Hepatocyte (in vitro differentiated cells): ENCODE results near the gene DCAF10. TPM values are rescaled to one million over a fixed set of nuclear protein-coding genes. Genes with fewer than 3 reads are reported as not detected.

Source experiments
- DNase-seq: peaks from one replicate; pipeline ENCODE4 v3.0.0-alpha.2; 2016; ENCODE audit warnings: low spot score
- H2AFZ ChIP-seq: fragments of 200-600 bp; sonication (generic); 2 replicates; pipeline ENCODE4 v1.6.0; 2016; ENCODE audit warnings: antibody characterized with exemption, mild to moderate bottlenecking
- H3K27ac ChIP-seq: fragments of 200-600 bp; sonication (generic); 2 replicates; pipeline ENCODE4 v1.5.1; 2016; ENCODE audit warnings: mild to moderate bottlenecking
- H3K27me3 ChIP-seq: fragments of 200-600 bp; sonication (generic); 2 replicates; pipeline ENCODE4 v1.6.1; 2016
- H3K36me3 ChIP-seq: fragments of 200-600 bp; sonication (generic); replicated peaks from 2 replicates; pipeline ENCODE4 v1.5.1; 2016; ENCODE audit warnings: low read depth; ENCODE audit not compliant: insufficient read depth
- H3K4me1 ChIP-seq: fragments of 200-600 bp; sonication (generic); 2 replicates; pipeline ENCODE4 v1.5.1; 2016; ENCODE audit warnings: mild to moderate bottlenecking, moderate library complexity; ENCODE audit not compliant: insufficient read depth
- H3K4me2 ChIP-seq: fragments of 200-600 bp; sonication (generic); 2 replicates; pipeline ENCODE4 v1.6.0; 2016
- H3K4me3 ChIP-seq: fragments of 200-600 bp; sonication (generic); 2 replicates; pipeline ENCODE4 v1.5.1; 2016; ENCODE audit warnings: mild to moderate bottlenecking
- H3K79me2 ChIP-seq: fragments of 200-600 bp; sonication (generic); 2 replicates; pipeline ENCODE4 v1.6.0; 2017; ENCODE audit warnings: mild to moderate bottlenecking
- H3K9me2 ChIP-seq: fragments of 200-600 bp; sonication (generic); replicated peaks from 2 replicates; pipeline ENCODE4 v1.6.0; 2017; ENCODE audit warnings: mild to moderate bottlenecking; ENCODE audit not compliant: insufficient read depth
- H3K9me3 ChIP-seq: fragments of 200-600 bp; sonication (generic); 2 replicates; pipeline ENCODE4 v1.5.1; 2016; ENCODE audit warnings: low read depth, mild to moderate bottlenecking
- H4K20me1 ChIP-seq: fragments of 200-600 bp; sonication (generic); 2 replicates; pipeline ENCODE4 v1.6.0; 2016; ENCODE audit warnings: mild to moderate bottlenecking; ENCODE audit not compliant: insufficient read depth, poor library complexity, severe bottlenecking
- CTCF ChIP-seq: fragments of 200-600 bp; sonication (generic); IDR thresholded peaks from 2 replicates; pipeline ENCODE4 v1.5.1; 2016; ENCODE audit warnings: antibody characterized with exemption, mild to moderate bottlenecking; ENCODE audit not compliant: poor library complexity
- EZH2 ChIP-seq: fragments of 200-600 bp; sonication (generic); IDR thresholded peaks from 2 replicates; pipeline ENCODE4 v1.6.1; 2016; ENCODE audit warnings: antibody characterized with exemption, mild to moderate bottlenecking, borderline replicate concordance
- EZH2phosphoT487 ChIP-seq: fragments of 200-600 bp; sonication (generic); IDR thresholded peaks from one replicate; pipeline ENCODE4 v1.6.1; 2018; ENCODE audit warnings: antibody characterized with exemption, mild to moderate bottlenecking, low read depth, moderate library complexity; ENCODE audit not compliant: unreplicated experiment, severe bottlenecking
- WGBS: methylation state at CpG from one replicate; pipeline ENCODE4 v1.1.6; 2016; ENCODE audit warnings: low lambda C conversion rate; ENCODE audit errors: missing lambda C conversion rate; 5-methylcytosine and 5-hydroxymethylcytosine counted together
- polyA plus RNA-seq: library from polyadenylated mRNA; unstranded; fragments of >200 nt; fragmentation: Nextera tagmentation; extraction: Ambion mirVana; gene quantifications from 2 replicates; pipeline ENCODE4 v1.2.1, GENCODE V29; 2016
- total RNA-seq: library from RNA; depleted of rRNA; stranded (reverse); fragments of >200 nt; gene quantifications from 2 replicates; pipeline ENCODE4 v1.2.3, GENCODE V29; 2014

Gene DCAF10
- total and polyA plus RNA-seq, 2 experiments from 2014 or later: 23.9 to 29.2 TPM

GRCh38 chr9:37914701-37915358 is 114.2 kb downstream of the DCAF10 start:
- Histone ChIP-seq H3K4me1 (peaks cover 8% of the 10 kb centered on the region), H3K9me3 (no peaks in the 10 kb centered on the region), H3K9me2 (no peaks in the 10 kb centered on the region), H3K4me2 (no peak overlapping the region), H3K79me2 (no peaks in the 10 kb centered on the region), H3K4me3 (no peak overlapping the region), H2AFZ (no peak overlapping the region), H4K20me1 (no peaks in the 10 kb centered on the region), H3K36me3 (no peaks in the 10 kb centered on the region), H3K27me3 (no peaks in the 10 kb centered on the region), H3K27ac (no peak overlapping the region)
- DNase-seq: no peak
- WGBS: 96% methylated on average over 7 of the region's 11 CpGs
- no peak for TF ChIP-seq EZH2
- no peak for TF ChIP-seq EZH2phosphoT487
- no peak for TF ChIP-seq CTCF

GRCh38 chr9:37915911-37916470 is 115.4 kb downstream of the DCAF10 start:
- Histone ChIP-seq H3K4me2 (no peak overlapping the region), H3K27me3 (no peaks in the 10 kb centered on the region), H3K36me3 (no peaks in the 10 kb centered on the region), H4K20me1 (no peaks in the 10 kb centered on the region), H3K27ac (no peak overlapping the region), H3K4me3 (no peak overlapping the region), H3K4me1 (peaks cover 8% of the 10 kb centered on the region), H2AFZ (no peak overlapping the region), H3K9me3 (no peaks in the 10 kb centered on the region), H3K9me2 (no peaks in the 10 kb centered on the region), H3K79me2 (no peaks in the 10 kb centered on the region)
- WGBS: 96% methylated on average over 14 of the region's 14 CpGs
- TF ChIP-seq CTCF (no peak), EZH2 (no peak), EZH2phosphoT487 (no peak)
- no peak for DNase-seq

- Histone ChIP-seq H3K4me3 (no peak overlapping the region), H3K79me2 (no peaks in the 10 kb centered on the region), H3K4me2 (no peak overlapping the region), H2AFZ (no peak overlapping the region), H3K9me2 (no peaks in the 10 kb centered on the region), H3K4me1 (peaks cover 8% of the 10 kb centered on the region), H3K9me3 (no peaks in the 10 kb centered on the region), H3K36me3 (no peaks in the 10 kb centered on the region), H3K27ac (no peak overlapping the region), H3K27me3 (no peaks in the 10 kb centered on the region), H4K20me1 (no peaks in the 10 kb centered on the region)
- no peak for DNase-seq
- TF ChIP-seq EZH2phosphoT487 (no peak), CTCF (no peak), EZH2 (no peak)
- WGBS: 89% methylated on average over 18 of the region's 18 CpGs
Measured at GRCh38 chr9:37916471-37917312, 116.1 kb downstream of the DCAF10 start.

Other genes starting within 250 kb of the DCAF10 start
- gene FBXO10, start 224.4 kb upstream of the DCAF10 start, total RNA-seq: 10.2 and 12.5 TPM in 2 replicates
- 7.4 and 9.8 TPM in 2 replicates for gene FBXO10, start 224.4 kb upstream of the DCAF10 start, polyA plus RNA-seq
- gene TOMM5, start 208.2 kb upstream of the DCAF10 start, total RNA-seq: 173 and 187 TPM in 2 replicates
- gene TOMM5, start 208.2 kb upstream of the DCAF10 start, polyA plus RNA-seq: 283 and 293 TPM in 2 replicates
- 0.10 and 0.28 TPM in 2 replicates for gene FRMPD1, start 149.8 kb upstream of the DCAF10 start, total RNA-seq
- 0.36 and 1.2 TPM in 2 replicates for gene FRMPD1, start 149.8 kb upstream of the DCAF10 start, polyA plus RNA-seq
- 3.0 and 5.2 TPM in 2 replicates for gene TRMT10B, start 47.0 kb upstream of the DCAF10 start, total RNA-seq
- 4.1 and 4.8 TPM in 2 replicates for gene TRMT10B, start 47.0 kb upstream of the DCAF10 start, polyA plus RNA-seq
- gene EXOSC3, start 15.7 kb upstream of the DCAF10 start, total RNA-seq: 25.4 and 28.5 TPM in 2 replicates
- 43.1 and 48.1 TPM in 2 replicates for gene EXOSC3, start 15.7 kb upstream of the DCAF10 start, polyA plus RNA-seq
- 29.2 and 30.1 TPM in 2 replicates for gene SLC25A51, start 103.3 kb downstream of the DCAF10 start, total RNA-seq
- gene SLC25A51, start 103.3 kb downstream of the DCAF10 start, polyA plus RNA-seq: 10.1 and 10.4 TPM in 2 replicates